ENCODE results near the gene SLC22A25. TPM values are rescaled to one million over a fixed set of nuclear protein-coding genes. Genes with fewer than 3 reads are reported as not detected.

Gene SLC22A25
- total and polyA plus RNA-seq, 2 of the 13 experiments (the other 11 are each of a cell fraction or from before 2014, with no cell fraction given): 0.18 to 0.42 TPM

- Histone ChIP-seq H3K9me3 (ENCODE audit: low read length) (no peaks in the 10 kb centered on the region), H3K27ac (ENCODE audit: extremely low read length, insufficient read depth, low read length) (peak overlapping the region; percentile 80), H2AFZ (ENCODE audit: low read length) (no peak overlapping the region), H3K36me3 (replicated peaks in 1 of 2; ENCODE audit: control insufficient read depth in 1 of 2, insufficient read depth in 2 of 2, low read length in 2 of 2) (no peaks in the 10 kb centered on the region), H3K27me3 (ENCODE audit: control insufficient read depth in 1 of 2, insufficient read depth in 2 of 2, low read length in 2 of 2) (no peaks in the 10 kb centered on the region), H4K20me1 (ENCODE audit: insufficient read depth, low read length) (no peaks in the 10 kb centered on the region), H3K79me2 (ENCODE audit: insufficient read depth, low read length) (no peaks in the 10 kb centered on the region), H3K4me3 (replicated peaks in 1 of 3; ENCODE audit: insufficient read depth in 1 of 3, low read depth in 2 of 3, low read length in 3 of 3) (no peak overlapping the region; a peak in 1 of 6 replicates), H3K4me1 (ENCODE audit: insufficient read depth, low read length) (peaks cover 89% of the 10 kb centered on the region), H3K4me2 (ENCODE audit: low read depth, low read length) (peak overlapping the region; percentile 45), H3K9ac (ENCODE audit: insufficient read depth, low read depth, low read length) (peak overlapping the region; percentile 36; the same call in 1 of the 2 replicates)
- peak; percentile 55 for ATAC-seq
- peak; percentile 70 for FAIRE-seq
- no TSS peak for BruUV-seq (replicated peaks)
- in situ Hi-C loops (cut with HindIII; ENCODE audit: extremely low pct_ligation_motif_present, low pct_unique_long_range_greater_than_20kb) (no loop called here), intact Hi-C loops (cut with micrococcal nuclease; ENCODE audit: unreplicated experiment) (no loop called here)
- peak; percentile 91 for DNase-seq (ENCODE audit: low spot score)
- 47% methylated on average over 5 of the region's 5 CpGs for WGBS (ENCODE audit: low lambda C conversion rate)
- ChIA-PET CTCF (ENCODE audit: low intra/inter-chr PET ratio, low total read pairs) (no interaction called here), POLR2A (interaction anchor here (1.0 to 1.2 kb wide), 2 partner anchors 9 to 11 kb away, joined by 4 to 5 read pairs; no protein-coding TSS in a partner anchor)
- no peak for TF ChIP-seq ZNF280B (CRISPR knock-in tag; IDR thresholded peaks at IDR 0.05; ENCODE audit: borderline replicate concordance)
- TF ChIP-seq U2AF2 (IDR thresholded peaks at IDR 0.05; ENCODE audit: low read depth, low read length): no peak
- no peak for TF ChIP-seq ZSCAN21 (CRISPR knock-in tag; IDR thresholded peaks at IDR 0.05; ENCODE audit: borderline replicate concordance)
- peak; percentile 73; the same call in 1 of the 2 replicates for TF ChIP-seq JUND (CRISPR knock-in tag; IDR thresholded peaks at IDR 0.05)
- TF ChIP-seq AKNA (CRISPR knock-in tag; IDR thresholded peaks at IDR 0.05; ENCODE audit: borderline replicate concordance): no peak
- TF ChIP-seq SKIL (CRISPR knock-in tag; IDR thresholded peaks at IDR 0.05; ENCODE audit: borderline replicate concordance): peak; percentile 88
- peak; percentile 99 for TF ChIP-seq MIXL1 (CRISPR knock-in tag; IDR thresholded peaks at IDR 0.05)
- no peak for TF ChIP-seq ZFP37 (CRISPR knock-in tag; IDR thresholded peaks at IDR 0.05; ENCODE audit: borderline replicate concordance)
- TF ChIP-seq, protein P1, sequence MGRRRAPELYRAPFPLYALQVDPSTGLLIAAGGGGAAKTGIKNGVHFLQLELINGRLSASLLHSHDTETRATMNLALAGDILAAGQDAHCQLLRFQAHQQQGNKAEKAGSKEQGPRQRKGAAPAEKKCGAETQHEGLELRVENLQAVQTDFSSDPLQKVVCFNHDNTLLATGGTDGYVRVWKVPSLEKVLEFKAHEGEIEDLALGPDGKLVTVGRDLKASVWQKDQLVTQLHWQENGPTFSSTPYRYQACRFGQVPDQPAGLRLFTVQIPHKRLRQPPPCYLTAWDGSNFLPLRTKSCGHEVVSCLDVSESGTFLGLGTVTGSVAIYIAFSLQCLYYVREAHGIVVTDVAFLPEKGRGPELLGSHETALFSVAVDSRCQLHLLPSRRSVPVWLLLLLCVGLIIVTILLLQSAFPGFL (CRISPR knock-in tag; IDR thresholded peaks at IDR 0.05): no peak
These were observed 7.0 kb upstream of the SLC22A25 start for GRCh38 chr11:63250162-63251050.

Data from HepG2 (cell line).